Right lobe of liver (tissue), 6 donors: ENCODE results near the gene FOXP4. TPM values are rescaled to one million over a fixed set of nuclear protein-coding genes. Genes with fewer than 3 reads are reported as not detected.
A peak's percentile ranks its signal among the peaks of the same experiment; 100 is the strongest.

Source experiments
- ATAC-seq, 4 donors: fragments of 200-7000 bp; cut with Tn5 transposase; one replicate each; pipeline ENCODE4 v1.9.1; 2020; ENCODE audit warnings: mild to moderate bottlenecking in 4 of 4, moderate library complexity in 4 of 4
- DNase-seq, 3 donors: peaks; one replicate each; pipeline ENCODE4 v3.0.0-alpha.2; 2020
- H3K27ac ChIP-seq, 3 donors: fragments of 200-600 bp; one replicate each; pipeline ENCODE4 v1.8.0; 2022
- H3K27me3 ChIP-seq, 2 donors: fragments of 200-600 bp; one replicate each; pipeline ENCODE4 v1.8.0; 2022
- H3K36me3 ChIP-seq, 4 donors: fragments of 200-600 bp; sonication (generic) in 1 of 4; one replicate each; pipeline versions ENCODE4 v1.5.1 to v1.8.0; 2017 to 2022; ENCODE audit warnings: control low read depth in 1 of 4
- H3K4me1 ChIP-seq, 4 donors: fragments of 200-600 bp; sonication (generic) in 1 of 4; one replicate each; pipeline versions ENCODE4 v1.5.1 to v1.8.0; 2017 to 2022; ENCODE audit warnings: control low read depth in 1 of 4
- H3K4me3 ChIP-seq, 3 donors: fragments of 200-600 bp; one replicate each; pipeline ENCODE4 v1.8.0; 2022
- H3K9me3 ChIP-seq, 4 donors: fragments of 200-600 bp; sonication (generic) in 1 of 4; one replicate each; pipeline versions ENCODE4 v1.5.1 to v1.8.0; 2017 to 2022; ENCODE audit warnings: control low read depth in 1 of 4
- POLR2A ChIP-seq: fragments of 450-650 bp; IDR thresholded peaks from one replicate; pipeline ENCODE4 v1.6.1; 2017; ENCODE audit warnings: antibody characterized with exemption, mild to moderate bottlenecking
- WGBS: methylation state at CpG from one replicate; pipeline ENCODE4 v1.1.6; 2018; ENCODE audit warnings: low coverage, low lambda C conversion rate; ENCODE audit not compliant: insufficient coverage; ENCODE audit errors: missing lambda C conversion rate; 5-methylcytosine and 5-hydroxymethylcytosine counted together
- intact Hi-C, 2 donors: fragments of 100-400 bp; cut with DNase I; formaldehyde crosslinking; loops; one replicate each; pipeline versions ENCODE4 v1.11.2 to v1.14.1; 2022
- total RNA-seq, 6 experiments: library from RNA; depleted of rRNA in 2 of 6; stranded (reverse); fragments of >200 nt in 2 of 6; fragmentation: NEBNext Ultra II Directional in 3 of 6; extraction: Animal tissue kit (Norgen Biotek cat#: 25700) in 3 of 6; gene quantifications; one replicate each; pipeline versions ENCODE4 v1.1.0 to v1.2.4, GENCODE V29; 2016 to 2023
- TF ChIP-seq, protein P1 (sequence below), 4 donors: fragments of 200-600 bp in 3 of 4; fragments of 450-650 bp in 1 of 4; IDR thresholded peaks; one replicate each; pipeline versions ENCODE4 v1.5.1 to v1.8.0; 2016 to 2022; ENCODE audit warnings: antibody characterized with exemption in 4 of 4, mild to moderate bottlenecking in 2 of 4
- donor health status: DM: no; HTN: yes; CAD: no.
- donor health status: DM: no; HTN: no; CAD: no.
- donor health status: DM: no; HTN: no; CAD: no.
- donor health status: DM: no; HTN: yes; CAD: no.
- donor health status: DM: no; HTN: yes; CAD: no.

Gene FOXP4
- total RNA-seq, 6 experiments from 2014 or later: 12.6 to 19.2 (median 14.9) TPM

DNA sequence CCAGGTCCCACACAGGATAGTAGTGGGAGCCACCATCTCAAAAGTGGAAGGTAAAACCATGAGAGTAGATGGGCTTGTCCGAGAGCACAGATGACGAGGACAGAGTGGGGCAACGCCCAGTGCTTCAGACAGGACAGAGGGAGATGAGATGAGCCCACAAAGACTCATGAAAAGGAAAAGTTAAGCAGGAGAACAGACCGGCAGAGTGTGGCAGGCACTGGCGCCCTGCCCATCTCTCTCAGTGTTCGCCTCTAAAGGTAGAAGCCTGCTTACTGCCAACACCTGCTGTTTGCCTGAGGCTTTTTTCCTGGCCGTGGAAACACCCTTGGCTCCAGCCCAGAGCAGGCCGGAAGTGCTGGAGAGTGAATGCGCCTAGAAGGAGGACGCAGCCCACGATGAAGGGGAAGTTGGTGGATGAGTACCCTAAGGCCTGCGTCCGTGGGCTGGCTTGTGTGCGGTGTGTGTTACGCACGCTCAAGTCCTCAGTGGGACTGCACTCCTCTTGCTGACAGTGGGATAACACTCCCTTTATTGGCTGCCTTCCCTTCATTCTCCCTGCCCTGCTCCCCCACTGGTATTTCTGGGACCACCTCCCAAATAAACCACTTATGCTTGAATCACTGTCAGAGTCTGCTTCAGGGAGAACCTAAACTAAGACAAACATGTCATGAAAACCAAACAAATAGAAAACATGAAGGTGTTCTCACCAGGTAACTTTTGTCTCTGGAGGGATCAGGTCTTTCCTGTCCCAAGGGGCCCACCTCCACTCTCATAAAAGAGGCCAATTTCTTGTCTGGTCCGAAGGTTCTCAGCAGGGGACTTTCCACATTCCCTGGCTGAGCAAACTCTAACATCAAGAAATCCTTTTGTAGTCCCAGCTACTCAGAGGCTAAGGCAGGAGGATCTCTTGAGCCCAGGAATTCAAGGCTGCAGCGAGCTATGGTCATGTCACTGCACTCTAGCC is 9.1 kb upstream of the FOXP4 start:
- Histone ChIP-seq H3K27me3 (no peaks in the 10 kb centered on the region), H3K4me3 (no peak overlapping the region), H3K36me3 (no peaks in the 10 kb centered on the region), H3K4me1 (peaks cover 0 to 17% (median 5%) of the 10 kb centered on the region in 4 donors), H3K27ac (no peak overlapping the region), H3K9me3 (no peaks in the 10 kb centered on the region)
- peak; percentile 77 to 86 (median 84) for DNase-seq
- 35% methylated on average over 17 of the region's 18 CpGs for WGBS
- no peak for TF ChIP-seq POLR2A
- TF ChIP-seq, protein P1, sequence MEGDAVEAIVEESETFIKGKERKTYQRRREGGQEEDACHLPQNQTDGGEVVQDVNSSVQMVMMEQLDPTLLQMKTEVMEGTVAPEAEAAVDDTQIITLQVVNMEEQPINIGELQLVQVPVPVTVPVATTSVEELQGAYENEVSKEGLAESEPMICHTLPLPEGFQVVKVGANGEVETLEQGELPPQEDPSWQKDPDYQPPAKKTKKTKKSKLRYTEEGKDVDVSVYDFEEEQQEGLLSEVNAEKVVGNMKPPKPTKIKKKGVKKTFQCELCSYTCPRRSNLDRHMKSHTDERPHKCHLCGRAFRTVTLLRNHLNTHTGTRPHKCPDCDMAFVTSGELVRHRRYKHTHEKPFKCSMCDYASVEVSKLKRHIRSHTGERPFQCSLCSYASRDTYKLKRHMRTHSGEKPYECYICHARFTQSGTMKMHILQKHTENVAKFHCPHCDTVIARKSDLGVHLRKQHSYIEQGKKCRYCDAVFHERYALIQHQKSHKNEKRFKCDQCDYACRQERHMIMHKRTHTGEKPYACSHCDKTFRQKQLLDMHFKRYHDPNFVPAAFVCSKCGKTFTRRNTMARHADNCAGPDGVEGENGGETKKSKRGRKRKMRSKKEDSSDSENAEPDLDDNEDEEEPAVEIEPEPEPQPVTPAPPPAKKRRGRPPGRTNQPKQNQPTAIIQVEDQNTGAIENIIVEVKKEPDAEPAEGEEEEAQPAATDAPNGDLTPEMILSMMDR (IDR thresholded peaks at IDR 0.05): no peak
- intact Hi-C loops: no loop called here
- peak; percentile 76 to 82 (median 79) for ATAC-seq

DNA sequence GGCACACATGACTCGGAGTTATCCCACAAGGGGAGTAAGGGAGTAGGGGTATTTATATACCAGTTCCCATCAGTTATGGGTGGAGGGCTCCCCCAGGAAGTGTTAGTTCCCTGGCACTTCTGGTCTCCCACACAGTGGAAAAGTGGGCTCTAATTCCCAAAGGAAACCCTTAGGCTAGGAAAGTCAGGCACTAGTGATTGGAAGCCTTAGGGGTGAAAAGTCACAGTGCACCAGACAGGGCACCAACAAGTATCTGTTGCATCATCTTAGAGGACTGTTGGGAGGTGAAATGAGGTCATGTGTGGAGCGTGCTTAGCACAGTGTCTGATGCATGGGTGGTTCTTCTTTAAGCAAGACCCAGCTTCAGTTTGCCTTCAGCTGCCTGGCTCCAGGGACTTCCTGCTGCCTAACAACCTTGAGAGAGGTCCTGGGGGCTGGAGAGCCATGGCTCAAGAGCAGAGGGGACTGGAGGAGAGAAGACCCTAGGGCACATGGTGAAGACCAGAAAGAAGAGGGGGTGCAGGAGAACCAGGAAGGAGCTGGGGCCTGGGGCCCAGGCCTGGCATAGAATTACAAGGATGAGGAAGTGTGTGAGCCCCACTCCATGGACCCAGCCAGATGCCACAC is 7.5 kb upstream of the FOXP4 start:
- intact Hi-C loops: no loop called here
- DNase-seq: peak in 1 of 3 donors; percentile 54

DNA sequence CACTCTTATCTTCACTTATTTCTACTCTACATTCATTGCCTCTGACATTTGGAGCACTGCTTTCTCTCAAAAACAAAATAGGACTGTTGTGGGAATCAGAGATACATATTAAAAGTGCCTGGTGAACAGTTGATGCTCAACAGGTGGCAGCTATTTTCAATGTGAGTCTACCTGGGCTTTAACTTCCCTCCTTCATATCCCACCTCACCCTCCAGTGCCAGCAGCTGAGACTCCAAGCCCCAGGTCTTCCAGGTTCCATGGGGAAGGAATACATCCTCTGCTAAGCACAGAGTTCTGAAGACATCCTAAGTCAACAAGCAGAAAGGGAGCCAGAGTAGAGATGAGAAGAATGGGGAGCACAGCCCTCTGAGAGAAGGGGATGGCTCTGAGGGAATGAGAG is 7.0 kb upstream of the FOXP4 start:
- Histone ChIP-seq H3K27ac (no peak overlapping the region), H3K27me3 (no peaks in the 10 kb centered on the region), H3K9me3 (no peaks in the 10 kb centered on the region), H3K4me1 (peaks cover 0 to 17% (median 5%) of the 10 kb centered on the region in 4 donors), H3K4me3 (no peak overlapping the region), H3K36me3 (no peaks in the 10 kb centered on the region)
- ATAC-seq (no peak), DNase-seq (no peak)
- TF ChIP-seq, protein P1 (IDR thresholded peaks at IDR 0.05): no peak
- TF ChIP-seq POLR2A: no peak
- intact Hi-C loops: no loop called here

More for the DNA sequence above, 7.5 kb upstream of the FOXP4 start:
- Histone ChIP-seq H3K9me3 (no peaks in the 10 kb centered on the region), H3K27me3 (no peaks in the 10 kb centered on the region), H3K27ac (no peak overlapping the region), H3K36me3 (no peaks in the 10 kb centered on the region), H3K4me1 (peaks cover 0 to 17% (median 5%) of the 10 kb centered on the region in 4 donors), H3K4me3 (no peak overlapping the region)
- peak; percentile 85 to 92 (median 88) for ATAC-seq
- TF ChIP-seq POLR2A: no peak
- TF ChIP-seq, protein P1 (IDR thresholded peaks at IDR 0.05): no peak
- 18% methylated on average over 1 of the region's 2 CpGs for WGBS

DNA sequence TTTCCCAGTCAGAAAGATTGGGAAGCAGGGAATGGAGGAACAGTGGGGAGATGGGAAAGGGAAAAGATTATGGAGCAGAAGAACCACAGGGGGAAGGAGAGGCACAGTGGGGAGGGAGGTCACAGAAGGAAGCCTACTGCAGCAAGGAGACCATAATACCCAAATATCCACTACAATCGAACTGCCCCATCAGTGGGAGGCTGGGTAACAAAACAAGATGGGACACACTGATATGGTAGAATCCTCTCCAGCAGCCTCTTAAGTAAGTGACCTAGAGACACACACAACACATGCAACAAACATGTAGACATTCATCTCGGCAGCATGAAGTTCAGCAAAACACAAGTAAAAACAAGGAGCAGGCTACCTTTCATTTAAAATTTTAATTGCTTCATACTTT is 4.8 kb upstream of the FOXP4 start:
- intact Hi-C loops: no loop called here
- H3K36me3 ChIP-seq: no peaks in the 10 kb centered on the region
- TF ChIP-seq, protein P1 (IDR thresholded peaks at IDR 0.05): no peak
- no peak for TF ChIP-seq POLR2A
- ATAC-seq (no peak), DNase-seq (no peak)
- 81% methylated on average over 2 of the region's 2 CpGs for WGBS
- peaks cover 0 to 24% (median 5%) of the 10 kb centered on the region in 4 donors for H3K4me1 ChIP-seq
- H3K9me3 ChIP-seq: no peaks in the 10 kb centered on the region
- no peaks in the 10 kb centered on the region for H3K27me3 ChIP-seq
- no peak overlapping the region for H3K4me3 ChIP-seq
- H3K27ac ChIP-seq: no peak overlapping the region
